AG04450 (cell line): Measurements from ENCODE around the gene TNFRSF13B. TPM values are rescaled to one million over a fixed set of nuclear protein-coding genes. Genes with fewer than 3 reads are reported as not detected.

ENCODE experiments used
- CTCF ChIA-PET: fragments of 300-600, 350-600 bp; formaldehyde crosslinking; extraction: SDS; loops from one replicate; lab custom pipeline; 2022; ENCODE audit warnings: antibody characterized with exemption, inconsistent platforms; lab: Charles Lee
- POLR2A ChIA-PET: fragments of 350-600 bp; formaldehyde crosslinking; extraction: SDS; loops from one replicate; lab custom pipeline; 2021; ENCODE audit warnings: antibody characterized with exemption, inconsistent platforms; lab: Yijun Ruan, JAX
- DNase-seq: peaks from one replicate; pipeline ENCODE4 v3.0.0-alpha.2; 2011; ENCODE audit warnings: low read depth, low spot score
- H3K27ac ChIP-seq: one replicate; pipeline ENCODE4 v1.5.1; 2012; ENCODE audit warnings: low read depth, low read length, control low read depth
- H3K27me3 ChIP-seq: one replicate; pipeline ENCODE4 v1.6.0; 2012; ENCODE audit warnings: low read length; ENCODE audit not compliant: control insufficient read depth, insufficient read depth
- H3K4me3 ChIP-seq: 2 replicates; pipeline ENCODE4 v1.5.1; 2011; ENCODE audit warnings: mild to moderate bottlenecking, low read depth, low read length, control low read depth
- H3K9me3 ChIP-seq: 2 replicates; pipeline ENCODE4 v1.5.1; 2012; ENCODE audit warnings: low read length; ENCODE audit not compliant: control insufficient read depth, insufficient read depth
- CTCF ChIP-seq: IDR thresholded peaks from 2 replicates; pipeline ENCODE4 v1.5.1; 2011; ENCODE audit warnings: low read depth, low read length, control low read depth, inconsistent platforms
- polyA plus RNA-seq: library from polyadenylated mRNA; depleted of rRNA; stranded (reverse); fragments of >200 nt; gene quantifications from 2 replicates; pipeline ENCODE4 v1.2.3, GENCODE V29; 2011

TNFRSF13B gene
- polyA plus RNA-seq, 1 experiment: not detected

GRCh38 chr17:16931318-16932060, 40.4 kb downstream of the TNFRSF13B start:
- peaks cover 16% of the 10 kb centered on the region for H3K27me3 ChIP-seq
- H3K9me3 ChIP-seq: no peaks in the 10 kb centered on the region; the same call in 1 of the 2 replicates
- no peak for TF ChIP-seq CTCF
- H3K4me3 ChIP-seq: no peak overlapping the region
- POLR2A ChIA-PET: no interaction called here
- no peak overlapping the region for H3K27ac ChIP-seq
- DNase-seq: no peak
- CTCF ChIA-PET: no interaction called here

GRCh38 chr17:16930571-16931317, 41.2 kb downstream of the TNFRSF13B start:
- ChIA-PET POLR2A (no interaction called here), CTCF (no interaction called here)
- H3K27me3 ChIP-seq: peaks cover 16% of the 10 kb centered on the region
- TF ChIP-seq CTCF: no peak
- no peak overlapping the region for H3K27ac ChIP-seq
- H3K4me3 ChIP-seq: no peak overlapping the region
- no peaks in the 10 kb centered on the region; the same call in 1 of the 2 replicates for H3K9me3 ChIP-seq
- no peak for DNase-seq

- no peaks in the 10 kb centered on the region; the same call in 1 of the 2 replicates for H3K9me3 ChIP-seq
- TF ChIP-seq CTCF: no peak
- no peak overlapping the region for H3K4me3 ChIP-seq
- no peak overlapping the region for H3K27ac ChIP-seq
- DNase-seq: no peak
- ChIA-PET CTCF (no interaction called here), POLR2A (no interaction called here)
- H3K27me3 ChIP-seq: peaks cover 18% of the 10 kb centered on the region
These were observed 42.0 kb downstream of the TNFRSF13B start for GRCh38 chr17:16929757-16930520.

GRCh38 chr17:16929035-16929680, 42.8 kb downstream of the TNFRSF13B start:
- Histone ChIP-seq H3K9me3 (no peaks in the 10 kb centered on the region; the same call in 1 of the 2 replicates), H3K27ac (no peak overlapping the region), H3K4me3 (no peak overlapping the region), H3K27me3 (peaks cover 18% of the 10 kb centered on the region)
- TF ChIP-seq CTCF: no peak
- CTCF ChIA-PET: no interaction called here
- POLR2A ChIA-PET: no interaction called here
- no peak for DNase-seq
